Stromal cell of bone marrow (primary cell): ENCODE results near the gene CHST2.

ENCODE experiments used
- DNase-seq: peaks from one replicate; pipeline ENCODE4 v3.0.0-alpha.2; 2012; ENCODE audit warnings: low read depth

Gene CHST2

DNA sequence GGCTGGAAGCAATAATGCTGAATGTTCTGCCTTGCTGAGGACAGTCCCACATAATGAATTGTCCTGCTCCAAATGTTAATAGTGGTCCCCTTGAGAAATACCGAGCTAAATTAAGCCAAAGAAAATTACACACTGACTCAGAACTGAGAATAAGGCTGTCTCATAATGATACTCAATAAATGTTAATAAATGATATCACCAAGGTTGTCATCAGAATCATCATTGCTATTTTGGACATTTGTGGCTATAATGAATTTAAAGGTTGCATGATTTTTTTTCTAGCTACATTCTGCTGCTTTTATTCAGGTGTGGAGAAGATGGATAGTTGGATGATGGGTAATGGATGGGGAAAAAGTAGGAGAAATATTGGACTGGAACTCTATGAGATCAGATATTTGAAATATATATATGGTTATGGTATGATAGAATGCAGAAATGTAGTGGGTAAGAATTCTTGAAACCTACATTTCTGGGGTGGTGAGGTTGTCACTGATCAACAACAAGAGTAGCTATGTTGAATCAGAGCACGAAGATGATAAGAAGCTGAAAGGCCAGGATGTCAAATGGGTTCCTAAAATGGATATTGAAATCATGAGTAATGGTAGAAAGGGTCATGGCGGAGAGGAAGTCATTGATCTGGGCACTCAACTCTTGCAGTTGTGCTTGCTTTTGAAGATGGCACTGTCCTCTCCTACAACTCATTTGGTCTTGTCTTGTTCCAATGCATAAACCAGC, 12.8 kb downstream of the CHST2 start:
- DNase-seq: no peak

DNA sequence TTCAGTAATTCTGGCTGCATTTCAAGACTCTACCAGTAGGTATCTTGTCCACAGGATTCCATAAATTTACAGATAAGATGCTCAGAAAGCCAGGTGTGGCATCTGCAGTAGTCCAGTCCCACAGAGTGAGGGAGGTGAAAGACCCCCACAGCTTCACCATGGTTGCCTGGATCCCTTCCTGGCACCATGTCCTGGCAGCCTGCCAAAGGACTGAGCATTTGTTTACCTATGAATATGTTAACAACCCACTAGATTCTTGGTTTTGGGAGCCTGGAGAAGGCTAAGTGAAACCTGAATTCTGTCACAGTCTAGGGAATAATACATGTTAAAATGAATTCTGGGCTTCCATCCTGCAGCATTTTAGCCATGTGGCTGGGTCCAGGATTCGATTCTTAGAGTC, 14.9 kb downstream of the CHST2 start:
- no peak for DNase-seq

DNA sequence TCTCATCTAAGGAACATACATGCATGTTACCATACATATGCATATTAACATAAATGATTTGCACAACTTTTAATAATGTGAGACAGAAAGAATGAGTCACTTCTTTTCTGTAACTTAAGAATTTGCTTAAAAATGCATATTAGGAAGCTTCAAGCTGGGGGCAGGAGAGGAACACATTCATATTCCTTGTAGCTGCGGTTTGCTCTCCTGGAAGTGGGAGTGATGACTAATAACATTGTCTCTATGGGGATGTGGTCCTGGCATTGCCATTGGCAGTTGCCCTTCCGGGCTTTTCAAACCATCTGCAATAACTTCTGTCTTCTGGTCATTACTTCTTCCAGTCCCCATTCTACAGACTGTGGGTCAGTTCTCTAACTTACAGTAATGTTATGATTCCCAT, 15.6 kb downstream of the CHST2 start:
- peak; percentile 91 for DNase-seq

DNA sequence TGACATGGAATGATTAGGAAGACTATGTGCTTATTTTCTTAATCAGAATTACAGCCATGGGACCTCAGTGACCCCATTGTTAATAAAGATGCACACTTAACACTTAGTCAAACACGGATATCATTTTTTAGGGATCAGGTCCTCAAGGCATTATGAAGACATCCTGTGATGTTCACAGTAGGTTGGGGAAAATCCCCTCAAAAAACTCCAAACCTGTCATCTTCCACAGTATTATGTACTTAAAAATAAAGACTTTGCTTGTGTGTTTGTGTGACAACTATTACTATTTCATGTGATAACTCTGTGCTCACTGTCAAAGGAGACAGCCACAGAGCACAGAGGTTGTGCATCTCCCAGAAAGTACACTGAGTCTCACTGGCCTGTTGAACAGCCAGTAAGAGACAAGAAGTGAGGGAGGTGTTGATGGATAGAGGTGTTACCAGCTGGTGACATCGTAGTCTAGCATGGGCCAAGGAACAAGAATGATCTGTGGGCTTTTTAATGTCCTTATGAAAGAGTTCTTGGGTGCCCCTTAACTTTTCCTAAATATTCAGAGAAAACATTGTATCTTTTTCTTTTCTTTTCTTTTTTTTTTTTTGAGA, 18.0 kb downstream of the CHST2 start:
- no peak for DNase-seq

DNA sequence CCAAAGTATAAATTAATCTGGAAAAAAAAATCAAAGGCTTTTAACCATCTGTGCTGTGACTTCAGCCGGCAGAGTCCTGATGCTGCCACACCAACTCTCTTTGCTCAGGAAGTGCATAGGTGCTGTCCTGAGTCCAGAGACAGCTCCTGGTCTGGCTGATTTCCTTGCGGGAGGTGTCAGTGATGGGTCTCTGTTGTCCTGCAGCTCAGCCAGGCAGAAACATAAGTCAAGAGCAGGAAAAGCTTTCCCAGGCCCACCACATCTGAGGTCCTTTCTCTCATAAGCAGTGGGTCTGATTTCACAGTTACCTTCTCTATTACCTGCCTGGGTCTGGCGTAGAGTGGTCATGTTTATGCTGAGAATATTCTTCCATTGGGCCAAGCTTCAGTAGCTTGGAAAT, 19.4 kb downstream of the CHST2 start:
- no peak for DNase-seq

DNA sequence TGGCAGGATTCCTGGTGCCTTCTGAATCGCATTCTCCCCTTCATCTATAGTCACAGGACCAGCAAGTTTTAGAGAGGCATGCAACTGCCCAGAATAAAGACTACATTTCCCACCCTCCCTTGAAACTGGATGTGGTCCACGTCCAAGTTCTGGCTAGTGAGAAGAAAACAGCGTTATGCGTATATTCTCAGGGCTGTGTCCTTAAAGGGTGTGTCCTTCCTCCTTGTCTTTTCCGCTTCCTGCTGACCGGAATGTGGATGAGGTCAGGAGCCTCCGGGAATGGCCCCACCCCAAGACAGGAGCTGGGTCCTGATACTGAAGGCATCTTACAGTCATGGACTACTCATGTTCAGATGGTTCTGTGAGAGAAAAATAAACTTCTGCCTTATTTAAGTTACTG, 20.2 kb downstream of the CHST2 start:
- peak; percentile 24 for DNase-seq

DNA sequence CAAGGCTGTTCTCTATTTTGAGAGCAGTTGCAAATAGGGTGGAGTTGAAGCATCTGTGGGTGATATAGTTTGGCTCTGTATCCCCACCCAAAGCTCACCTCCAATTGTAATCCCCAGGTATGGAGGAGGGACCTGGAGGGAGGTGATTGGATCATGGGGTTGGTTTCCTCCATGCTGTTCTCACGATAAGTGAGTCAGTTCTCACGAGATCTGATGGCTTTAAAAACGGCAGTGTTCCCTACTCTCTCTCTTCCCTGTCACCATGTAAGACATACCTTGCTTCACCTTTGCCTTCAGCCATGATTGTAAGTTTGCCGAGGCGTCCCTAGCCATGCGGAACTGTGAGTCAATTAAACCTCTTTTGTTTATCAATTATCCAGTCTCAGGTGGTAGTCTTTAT, 21.0 kb downstream of the CHST2 start:
- DNase-seq: no peak

DNA sequence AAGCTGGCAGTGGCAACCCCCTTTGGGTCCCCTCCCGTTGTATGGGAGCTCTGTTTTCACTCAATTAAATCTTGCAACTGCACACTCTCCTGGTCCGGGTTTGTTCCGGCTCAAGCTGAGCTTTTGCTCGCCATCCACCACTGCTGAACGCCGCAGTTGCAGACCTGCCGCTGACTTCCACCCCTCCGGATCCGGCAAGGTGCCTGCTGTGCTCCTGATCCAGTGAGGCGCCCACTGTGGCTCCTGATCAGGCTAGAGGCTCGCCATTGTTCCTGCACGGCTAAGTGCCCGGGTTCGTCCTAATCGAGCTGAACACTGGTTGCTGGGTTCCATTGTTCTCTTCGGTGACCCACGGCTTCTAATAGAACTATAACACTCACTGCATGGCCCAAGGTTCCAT, 22.8 kb downstream of the CHST2 start:
- DNase-seq: no peak

DNA sequence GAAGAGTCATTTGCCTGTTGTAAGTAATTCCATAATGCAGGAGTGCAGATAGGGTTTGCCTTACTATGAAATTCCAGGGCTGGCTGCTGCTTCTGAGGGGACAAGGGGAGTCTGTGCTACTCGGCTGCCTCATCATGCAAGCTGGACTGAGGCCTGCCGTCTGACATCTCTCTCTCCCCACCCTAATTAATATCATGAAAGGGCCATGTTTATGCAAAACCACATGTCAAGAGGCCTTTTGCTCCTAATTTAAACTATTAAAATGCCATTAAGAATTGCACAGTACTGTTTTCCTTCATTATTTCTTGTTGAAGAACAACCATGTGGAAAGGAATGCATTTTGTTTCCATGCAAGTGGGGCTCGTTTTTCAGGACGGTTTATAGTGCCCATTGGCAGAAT, 26.3 kb downstream of the CHST2 start:
- no peak for DNase-seq

DNA sequence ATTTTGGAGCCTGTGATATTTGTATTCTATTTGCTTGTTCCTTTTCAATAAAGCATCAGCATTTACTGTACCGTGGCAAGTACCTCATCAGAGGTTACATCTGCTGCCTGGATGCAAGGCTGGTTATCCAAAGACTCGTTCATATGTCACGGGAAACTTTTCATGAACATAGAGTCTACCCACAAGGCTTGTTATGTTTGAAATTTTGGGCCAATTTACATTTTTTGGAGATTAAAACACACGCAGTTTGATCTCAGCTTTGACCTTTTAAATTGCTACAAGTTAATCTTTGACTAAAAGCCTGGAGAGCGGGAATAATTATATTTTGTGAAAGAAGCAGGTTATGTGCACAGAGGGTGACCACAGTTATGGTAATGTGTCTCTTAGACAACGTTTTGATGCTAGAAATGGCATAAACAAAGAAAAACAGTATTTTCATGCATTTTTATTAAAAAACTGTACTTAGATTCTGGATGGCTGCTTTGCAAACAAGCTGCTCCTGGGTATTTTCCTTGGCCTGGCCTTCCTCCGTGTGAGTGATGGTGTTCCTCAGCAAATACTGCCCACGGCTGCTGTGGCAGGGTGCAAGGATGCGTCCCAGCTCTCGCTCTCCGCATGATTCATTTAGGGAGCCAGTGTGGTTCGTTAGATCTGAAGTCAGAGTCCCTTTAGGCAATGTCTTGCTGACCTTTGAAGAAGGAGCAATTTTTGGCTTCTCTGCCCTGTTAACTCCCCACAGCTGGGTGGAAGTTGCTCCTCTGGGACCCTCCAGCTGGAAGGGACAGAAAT, 27.1 kb downstream of the CHST2 start:
- DNase-seq: peak; percentile 31

DNA sequence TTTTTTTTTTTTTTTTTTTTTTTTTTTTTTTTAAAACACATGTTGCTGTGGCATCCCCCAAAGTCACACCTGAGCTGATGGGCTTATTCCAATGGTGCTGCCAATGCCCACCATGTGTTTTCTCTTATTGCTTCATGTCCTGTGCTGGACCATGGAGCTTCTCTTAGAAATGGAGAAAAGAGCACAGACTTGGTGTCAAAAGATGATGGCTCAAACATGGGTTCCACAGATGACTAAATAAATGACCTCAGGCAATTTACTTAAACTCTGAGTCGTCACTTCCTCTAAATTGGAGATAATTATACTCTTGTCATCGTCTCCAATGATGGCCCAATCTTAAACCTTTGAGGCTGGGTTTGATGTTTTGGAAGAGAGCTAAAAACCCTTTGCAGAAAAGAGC, 28.1 kb downstream of the CHST2 start:
- DNase-seq: no peak

DNA sequence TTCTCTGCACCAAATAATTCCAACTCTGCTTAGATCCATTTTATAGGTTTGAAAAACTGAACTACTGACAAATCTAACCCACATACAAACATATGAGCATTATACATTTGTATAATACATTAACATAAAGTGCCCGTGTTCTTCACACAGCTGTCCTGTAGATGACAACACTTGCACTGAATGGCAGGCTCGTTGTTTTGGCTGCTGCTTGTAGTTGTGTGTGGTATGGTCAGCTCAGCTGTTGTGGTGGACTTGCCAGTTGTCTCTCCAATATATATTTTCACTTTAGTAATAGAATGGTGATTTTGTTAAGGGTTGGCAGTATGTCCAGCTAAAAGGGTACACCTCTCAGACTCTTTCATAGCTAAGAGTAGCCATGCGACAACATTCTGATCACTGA, 30.5 kb downstream of the CHST2 start:
- no peak for DNase-seq

DNA sequence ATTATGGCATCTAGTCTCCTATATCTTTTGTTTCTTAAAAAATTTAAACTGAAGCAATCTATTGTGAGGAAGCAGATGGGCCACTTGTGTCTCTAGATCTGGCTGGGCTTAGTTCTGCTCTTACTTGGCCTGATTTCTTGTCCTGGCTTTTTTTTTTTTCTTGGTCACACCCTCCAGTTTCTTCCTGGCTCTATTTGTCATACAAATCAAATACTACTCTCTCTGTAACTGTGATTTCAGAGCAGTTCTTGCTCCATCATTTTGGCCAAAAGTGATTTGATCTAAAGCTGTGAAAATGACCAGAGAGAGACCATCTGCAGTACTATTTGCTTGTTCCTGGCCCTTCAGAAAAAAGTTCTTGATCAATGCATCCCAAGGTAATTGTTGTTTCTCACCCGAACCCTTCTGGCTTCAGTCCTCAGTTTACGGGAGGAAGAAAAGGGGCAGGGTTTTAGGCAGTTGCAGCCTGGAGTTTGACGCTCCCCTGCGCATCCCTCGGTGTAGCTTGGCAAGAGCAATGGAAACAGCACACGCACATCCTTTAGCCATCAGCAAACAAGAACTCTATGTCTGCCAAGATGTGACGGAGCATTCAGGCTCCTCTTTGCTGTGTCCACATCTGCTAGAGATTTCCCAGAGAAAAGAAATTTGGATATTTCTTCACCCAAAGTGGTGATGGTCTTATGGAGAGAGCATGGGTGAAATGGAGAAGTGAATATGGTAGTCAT, 31.6 kb downstream of the CHST2 start:
- no peak for DNase-seq

DNA sequence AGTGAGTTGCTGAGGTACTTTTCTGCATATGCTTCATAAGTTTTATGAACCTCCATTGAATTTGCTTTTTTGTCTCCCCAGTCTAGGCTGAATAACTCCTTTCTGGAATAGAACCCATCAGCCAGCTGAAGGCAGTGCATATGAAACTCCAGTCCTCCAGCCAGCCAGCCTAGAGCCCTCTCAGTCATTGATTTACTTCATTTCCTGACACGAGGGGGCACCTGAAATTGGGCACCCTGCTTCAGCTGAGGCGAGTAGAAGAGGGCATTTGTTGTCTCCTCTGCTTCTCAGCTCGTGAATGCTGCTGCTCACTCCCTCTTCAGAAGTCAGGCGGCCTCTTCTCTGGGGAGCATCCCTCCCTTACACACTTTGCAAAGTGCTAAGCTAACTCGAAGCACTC, 32.5 kb downstream of the CHST2 start:
- DNase-seq: no peak

DNA sequence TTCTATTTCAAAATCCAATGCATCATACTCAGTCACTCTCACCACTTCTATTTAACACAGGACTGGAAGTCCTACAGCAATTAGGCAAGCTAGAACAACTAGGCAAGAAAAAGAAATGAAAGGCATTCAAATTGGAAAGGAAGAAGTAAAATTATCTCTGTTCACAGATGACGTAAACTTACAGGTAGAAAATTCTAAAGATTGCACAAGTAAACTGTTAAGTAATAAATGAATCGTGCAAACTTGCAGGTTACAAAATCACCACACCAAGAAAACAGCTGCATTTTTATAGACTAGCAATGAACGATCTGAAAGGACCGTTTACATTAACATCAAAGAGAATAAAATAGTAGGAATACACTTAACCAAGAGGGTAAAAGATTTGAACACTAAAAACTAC, 36.2 kb downstream of the CHST2 start:
- DNase-seq: no peak

DNA sequence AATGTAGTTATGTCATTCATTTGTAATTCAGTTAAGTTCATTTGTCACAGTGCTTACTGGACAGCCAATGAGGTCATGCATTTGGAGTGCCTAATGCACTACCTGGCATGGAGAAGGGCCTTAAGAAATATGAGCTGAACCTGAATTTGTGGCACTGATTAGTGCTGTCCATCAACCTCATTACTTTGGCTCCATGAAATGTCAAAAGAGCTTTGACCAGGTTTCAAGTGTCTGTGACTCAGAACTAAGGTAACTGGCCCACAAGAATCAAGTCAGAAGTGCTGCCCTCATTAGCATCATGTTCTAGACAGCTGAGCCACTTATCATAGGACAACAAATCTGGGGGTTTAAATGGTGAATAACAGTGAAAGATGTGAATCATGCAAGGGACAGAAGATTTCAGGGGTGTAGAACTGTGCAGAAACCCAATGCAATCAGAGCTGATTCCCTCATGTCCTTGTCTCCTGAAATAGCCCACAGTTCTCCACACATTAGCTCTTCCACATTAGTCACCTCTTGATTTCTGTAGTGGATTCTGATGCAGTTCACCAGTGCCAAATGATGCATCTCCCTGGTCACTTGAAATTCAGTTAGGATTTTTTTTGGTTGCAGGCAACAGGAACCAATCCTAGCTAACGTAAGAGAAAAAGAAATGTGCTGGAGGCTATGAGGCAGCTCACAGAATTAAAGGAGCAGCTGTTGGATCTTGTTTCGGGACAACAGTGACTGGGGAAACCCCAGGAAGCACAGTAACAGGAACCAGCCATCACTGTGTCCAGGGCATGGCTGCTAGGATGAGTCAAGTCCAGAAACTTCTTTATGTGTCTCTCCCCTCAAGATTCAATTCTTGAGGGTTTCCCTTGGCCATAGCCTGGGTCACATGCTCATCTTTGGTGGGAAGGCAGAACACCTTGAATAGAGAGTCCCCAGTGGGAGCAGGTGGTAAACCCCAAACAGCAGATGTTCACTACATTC, 38.7 kb downstream of the CHST2 start:
- DNase-seq: peak; percentile 56

DNA sequence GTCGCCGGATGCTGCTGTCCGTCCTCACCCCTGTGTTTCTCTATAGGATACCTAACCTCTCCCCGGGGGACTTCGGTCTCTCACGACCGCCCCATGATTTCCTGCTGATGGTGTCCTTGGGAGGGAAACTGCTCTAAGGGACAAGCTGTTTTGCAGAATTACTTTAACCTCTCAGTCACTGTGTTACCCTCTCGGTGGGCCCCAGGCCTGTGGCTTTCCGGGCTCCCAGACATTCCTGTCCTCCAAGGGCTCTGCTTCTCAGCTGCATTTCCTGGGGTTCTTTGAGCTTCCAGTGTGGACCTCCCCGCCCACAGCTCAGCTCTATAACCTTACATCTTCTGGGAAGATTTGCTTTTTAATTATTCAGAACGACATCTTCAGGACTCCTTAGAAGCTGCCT, 40.9 kb downstream of the CHST2 start:
- no peak for DNase-seq

DNA sequence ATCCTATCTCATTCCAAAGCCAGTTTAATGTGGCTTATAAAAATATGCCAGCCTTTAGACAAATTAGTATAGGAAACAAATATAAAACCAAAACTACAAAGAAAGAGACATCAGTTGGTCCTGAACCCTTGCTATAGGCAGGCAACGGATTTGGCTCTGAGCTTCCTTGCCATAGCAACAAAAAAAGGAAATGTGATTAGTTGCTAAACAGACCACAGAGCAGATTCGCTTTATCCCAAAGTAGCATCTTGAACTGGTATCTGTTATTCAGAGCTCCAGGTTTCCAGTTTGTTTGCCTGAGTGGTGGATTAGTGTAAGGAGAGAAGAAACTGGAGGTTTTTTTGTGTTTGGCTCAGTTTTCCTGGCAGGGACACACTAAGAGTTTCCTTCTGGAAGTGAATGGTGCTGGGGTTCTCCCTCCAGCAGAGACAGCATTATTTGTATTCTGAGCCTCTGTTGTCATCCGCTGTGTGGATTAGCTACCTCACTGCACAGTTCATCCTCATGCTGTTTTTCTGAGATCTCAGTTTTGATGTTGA, 44.1 kb downstream of the CHST2 start:
- no peak for DNase-seq

DNA sequence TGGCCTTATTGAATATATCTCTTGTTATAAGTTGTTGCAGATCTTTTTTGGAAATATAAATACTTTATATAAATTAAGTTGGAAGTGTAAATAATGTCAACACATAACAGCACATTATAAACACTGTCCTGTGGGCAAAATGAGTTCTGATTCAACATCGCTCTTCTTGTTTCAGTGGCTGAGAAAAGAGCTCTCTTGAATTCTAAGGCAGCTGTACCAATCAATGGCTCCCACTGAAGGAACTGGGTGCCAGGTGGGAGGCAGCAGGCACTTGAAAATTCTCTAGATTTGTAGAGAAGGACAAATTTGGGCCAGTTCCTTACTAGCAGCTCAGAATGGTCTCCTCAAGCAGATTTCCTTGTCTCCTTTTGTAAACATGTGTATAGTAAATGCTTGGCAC, 45.6 kb downstream of the CHST2 start:
- no peak for DNase-seq

DNA sequence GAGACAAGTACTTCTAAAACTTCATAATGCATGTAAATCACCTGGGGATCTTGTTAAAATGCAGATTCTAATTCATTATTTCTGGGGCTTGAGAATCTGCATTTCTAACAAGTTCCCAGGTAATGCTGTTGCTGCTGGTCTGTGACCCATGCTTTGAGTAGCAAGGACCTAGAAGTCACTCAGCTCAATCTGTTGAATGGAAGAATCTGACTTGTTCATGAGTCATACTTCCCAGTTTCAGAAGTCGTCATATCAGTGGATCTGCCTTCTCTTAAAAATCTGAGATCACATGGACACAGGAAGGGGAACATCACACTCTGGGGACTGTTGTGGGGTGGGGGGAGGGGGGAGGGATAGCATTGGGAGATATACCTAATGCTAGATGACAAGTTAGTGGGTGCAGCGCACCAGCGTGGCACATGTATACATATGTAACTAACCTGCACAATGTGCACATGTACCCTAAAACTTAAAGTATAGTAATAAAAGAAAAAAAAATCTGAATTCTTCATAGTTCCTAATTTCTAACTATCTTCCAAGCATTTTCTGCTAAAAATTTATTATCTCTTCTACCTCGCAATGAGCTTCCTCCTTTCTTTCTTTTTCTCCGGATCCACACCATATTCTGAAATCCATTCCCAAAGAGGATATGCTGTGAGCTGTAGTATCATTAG, 46.2 kb downstream of the CHST2 start:
- peak; percentile 66 for DNase-seq

DNA sequence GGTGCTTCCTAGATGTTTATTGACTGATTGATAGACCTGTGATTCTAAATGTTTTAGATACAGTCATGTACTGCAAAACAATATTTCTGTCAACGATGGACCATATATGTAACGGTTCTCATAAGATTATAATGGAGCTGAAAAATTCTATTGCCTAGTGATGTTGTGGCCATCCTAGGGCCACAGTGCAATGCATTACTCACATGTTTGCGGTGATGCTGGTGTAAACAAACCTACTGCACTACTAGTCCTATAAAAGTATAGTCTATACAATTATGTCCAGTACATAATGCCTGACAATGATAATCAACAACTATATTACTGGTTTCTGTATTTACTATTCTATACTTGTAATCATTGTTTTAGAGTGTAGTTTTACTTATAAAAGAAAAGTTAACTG, 46.8 kb downstream of the CHST2 start:
- DNase-seq: no peak
